SW480 (cell line): ENCODE measurements around the gene PARPBP.
"Not testable (repeated sequence)": the region's sequence is repeated elsewhere in the genome, so short reads cannot be mapped to it uniquely, and the experiment has no call there.

Source experiments
- DNase-seq: peaks from one replicate; pipeline ENCODE4 v3.0.0-alpha.2; 2016; ENCODE audit warnings: low spot score

Gene PARPBP, protein sequence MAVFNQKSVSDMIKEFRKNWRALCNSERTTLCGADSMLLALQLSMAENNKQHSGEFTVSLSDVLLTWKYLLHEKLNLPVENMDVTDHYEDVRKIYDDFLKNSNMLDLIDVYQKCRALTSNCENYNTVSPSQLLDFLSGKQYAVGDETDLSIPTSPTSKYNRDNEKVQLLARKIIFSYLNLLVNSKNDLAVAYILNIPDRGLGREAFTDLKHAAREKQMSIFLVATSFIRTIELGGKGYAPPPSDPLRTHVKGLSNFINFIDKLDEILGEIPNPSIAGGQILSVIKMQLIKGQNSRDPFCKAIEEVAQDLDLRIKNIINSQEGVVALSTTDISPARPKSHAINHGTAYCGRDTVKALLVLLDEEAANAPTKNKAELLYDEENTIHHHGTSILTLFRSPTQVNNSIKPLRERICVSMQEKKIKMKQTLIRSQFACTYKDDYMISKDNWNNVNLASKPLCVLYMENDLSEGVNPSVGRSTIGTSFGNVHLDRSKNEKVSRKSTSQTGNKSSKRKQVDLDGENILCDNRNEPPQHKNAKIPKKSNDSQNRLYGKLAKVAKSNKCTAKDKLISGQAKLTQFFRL

DNA sequence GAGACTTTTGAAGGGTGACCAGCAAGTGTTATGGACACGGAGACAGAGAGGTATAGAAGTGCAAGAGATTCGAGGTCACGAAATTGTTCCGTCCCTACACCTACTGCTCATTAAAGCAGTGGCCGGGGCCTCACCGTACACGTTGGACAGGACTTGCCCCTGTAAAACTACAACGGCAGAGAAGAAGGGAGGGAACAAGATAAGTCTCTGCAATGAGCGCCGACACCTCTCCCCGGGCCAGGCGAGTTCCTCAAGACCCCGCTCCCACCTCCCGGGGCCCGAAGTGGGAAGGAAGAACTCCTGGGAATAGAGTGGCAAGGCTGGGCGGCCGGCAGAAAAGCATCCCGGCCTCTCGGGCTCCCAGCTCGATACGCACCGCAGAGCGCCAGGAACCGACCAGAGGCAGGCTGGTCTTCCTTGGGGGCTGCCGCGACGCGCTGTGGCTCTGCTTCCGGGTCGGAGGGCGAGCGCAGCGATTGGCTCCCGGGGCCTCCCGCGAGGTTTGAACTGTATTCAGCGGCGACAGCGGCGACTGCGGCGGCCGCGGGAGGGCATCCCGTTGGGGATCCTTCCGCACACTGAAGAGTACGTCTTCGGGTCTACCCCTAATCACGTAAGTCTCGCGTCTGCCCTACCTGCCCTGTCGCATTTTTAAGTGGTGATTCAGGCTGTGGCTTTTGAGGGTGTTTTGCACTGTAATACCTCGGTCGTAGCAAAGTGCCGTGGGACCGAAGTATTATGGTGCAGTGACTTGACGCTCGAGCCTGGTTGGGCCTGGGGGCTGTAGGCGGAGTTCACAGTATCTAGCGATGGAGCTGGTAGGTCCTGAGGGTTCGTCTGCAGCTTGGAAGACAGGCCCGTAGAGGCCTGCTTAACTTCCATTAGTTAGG is at the start of gene PARPBP, which contains the start of gene NUP37:
Gene PARPBP, plus strand, starts transcription at position 510 of the 890 bp plus-strand sequence. CDS start 3,706 bp downstream, outside the sequence.
Gene NUP37, minus strand, starts transcription at position 441 of the 890 bp plus-strand sequence. CDS start 1,596 bp downstream, outside the sequence.
- peak; percentile 89 for DNase-seq

DNA sequence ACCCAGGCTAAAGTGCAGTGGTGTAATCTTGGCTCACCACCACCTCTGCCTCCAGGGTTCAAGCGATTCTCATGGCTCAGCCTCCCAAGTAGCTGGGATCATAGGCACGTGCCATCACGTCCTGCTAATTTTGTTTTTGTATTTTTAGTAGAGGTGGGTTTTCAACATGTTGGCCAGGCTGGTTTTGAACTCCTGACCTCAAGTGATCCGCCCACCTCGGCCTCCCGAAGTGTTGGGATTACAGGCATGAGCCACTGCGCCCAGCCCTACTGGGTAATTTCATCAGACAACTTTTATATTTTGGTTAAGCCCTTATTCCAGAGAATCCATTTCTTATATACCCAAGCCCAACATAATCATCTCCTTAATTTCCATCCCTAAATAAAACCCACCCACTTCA is 47.9 kb upstream of the PARPBP start:
- not testable (repeated sequence) for DNase-seq

DNA sequence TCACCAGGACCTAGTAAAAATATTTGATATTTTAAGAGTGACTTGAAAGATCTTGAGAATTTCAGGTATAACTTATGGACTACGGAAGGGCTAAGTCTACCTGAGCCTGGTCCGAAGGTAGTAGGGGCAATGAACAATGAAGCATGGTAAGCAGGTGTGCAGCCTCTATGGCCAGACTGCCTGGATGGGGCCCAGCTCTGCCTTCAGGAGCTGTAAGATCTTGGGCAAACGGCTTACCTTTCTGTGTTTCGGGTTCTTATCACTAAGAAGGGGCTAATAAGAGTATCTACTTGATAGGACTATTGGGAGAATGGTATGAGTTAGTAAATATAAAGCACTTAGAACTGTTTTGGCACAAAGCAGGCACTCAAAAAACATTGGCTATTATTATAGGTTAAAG is 39.1 kb upstream of the PARPBP start:
- DNase-seq: no peak

DNA sequence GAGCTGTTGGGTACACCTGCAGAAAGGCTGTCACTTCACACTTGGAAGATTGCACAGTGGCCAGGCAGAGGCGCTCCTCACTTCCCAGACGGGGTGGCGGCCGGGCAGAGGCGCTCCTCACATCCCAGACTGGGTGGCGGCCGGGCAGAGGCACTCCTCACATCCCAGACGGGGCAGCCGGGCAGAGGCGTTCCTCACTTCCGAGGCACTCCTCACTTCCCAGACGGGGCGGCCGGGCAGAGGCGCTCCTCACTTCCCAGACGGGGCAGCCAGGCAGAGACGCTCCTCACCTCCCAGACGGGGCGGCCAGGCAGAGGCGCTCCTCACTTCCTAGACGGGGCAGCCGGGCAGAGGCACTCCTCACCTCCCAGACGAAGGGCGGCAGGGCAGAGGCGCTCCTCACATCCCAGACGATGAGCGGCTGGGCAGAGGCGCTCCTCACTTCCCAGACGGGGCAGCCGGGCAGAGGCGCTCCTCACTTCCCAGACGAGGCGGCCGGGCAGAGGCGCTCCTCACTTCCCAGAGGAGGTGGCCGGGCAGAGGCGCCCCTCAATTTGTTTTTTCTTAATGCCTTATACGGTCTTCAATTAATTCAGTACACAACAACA is 30.7 kb upstream of the PARPBP start:
- DNase-seq: not testable (repeated sequence)

DNA sequence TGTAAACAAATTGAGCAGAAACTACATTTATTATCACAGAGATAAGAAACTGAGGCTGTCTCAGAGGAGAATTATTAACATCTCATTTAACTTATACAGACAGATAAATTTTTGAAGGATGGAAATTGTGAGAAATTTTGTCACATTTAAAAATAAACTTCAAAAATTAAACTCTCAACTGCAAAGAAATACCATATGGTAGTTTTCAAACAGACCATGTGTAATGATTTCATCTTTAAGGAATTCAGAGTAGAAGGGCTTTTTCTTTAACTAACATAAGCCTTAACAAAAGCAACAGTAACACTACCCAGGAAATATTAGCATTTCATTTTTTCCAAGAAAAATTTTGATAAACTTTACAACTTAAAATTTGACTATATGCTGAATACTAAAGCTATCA is 26.7 kb upstream of the PARPBP start:
- no peak for DNase-seq

DNA sequence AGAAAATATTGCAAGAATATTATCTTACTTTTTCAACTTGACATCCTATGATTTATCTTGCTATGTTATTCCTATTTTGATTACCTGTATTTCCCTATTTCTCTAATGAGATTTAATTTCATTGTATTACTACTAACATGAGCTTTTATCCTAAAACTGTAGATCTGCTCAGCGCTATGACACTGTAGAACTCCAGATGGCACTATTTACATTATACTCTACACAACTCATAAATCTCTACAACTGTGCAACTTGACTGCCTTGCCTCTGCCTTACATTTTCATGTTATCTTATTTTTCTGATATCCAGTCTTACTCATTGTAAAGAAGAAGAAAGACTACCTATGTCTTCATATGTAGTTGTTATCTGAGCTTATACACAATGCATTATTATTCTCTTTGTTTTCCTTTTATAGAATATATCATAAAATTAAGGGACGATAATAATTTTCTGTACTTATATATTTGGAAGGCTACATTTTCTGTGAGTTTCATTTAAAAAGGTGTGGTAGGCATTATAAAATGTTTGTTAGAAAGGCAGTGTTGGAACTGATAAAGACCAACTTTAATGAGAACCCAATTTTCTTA is 24.2 kb upstream of the PARPBP start:
- DNase-seq: peak; percentile 31

DNA sequence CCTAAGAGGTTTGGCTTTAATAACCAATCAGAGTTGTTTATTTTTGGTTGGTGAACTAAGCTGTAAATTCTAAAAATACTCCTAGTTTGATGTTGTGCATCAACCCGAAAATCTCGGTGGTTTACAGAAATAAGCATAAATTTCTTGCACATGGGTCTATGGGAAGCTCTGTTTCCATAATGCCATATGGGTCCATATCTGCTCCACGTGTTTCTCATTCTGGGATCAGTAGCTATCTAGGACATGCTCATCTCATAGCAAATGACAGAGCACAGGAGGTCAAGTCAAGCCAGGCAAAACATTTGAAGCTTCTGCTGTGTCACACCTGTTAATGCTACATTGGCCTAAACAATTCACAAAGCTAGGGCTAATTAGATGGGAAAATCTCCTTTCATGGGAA is 23.1 kb upstream of the PARPBP start:
- DNase-seq: no peak

DNA sequence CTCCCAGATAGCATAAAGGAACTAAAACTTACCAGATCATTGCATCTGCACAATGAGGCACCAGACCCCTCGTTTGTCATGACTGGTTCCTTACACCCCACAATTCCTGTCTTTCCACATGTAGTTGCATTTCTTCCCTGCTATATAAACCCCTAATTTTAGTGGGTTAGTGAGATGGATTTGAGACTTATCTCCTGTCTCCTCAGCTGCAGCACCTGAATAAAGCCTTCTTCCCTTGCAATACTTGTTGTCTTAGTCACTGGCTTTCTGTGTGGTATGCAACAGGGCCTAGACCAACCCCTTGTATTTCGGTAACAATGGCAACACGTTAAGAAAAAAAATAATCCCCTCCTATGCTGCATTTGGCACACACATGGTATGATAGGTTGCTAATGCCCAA is 13.1 kb upstream of the PARPBP start:
- DNase-seq: no peak

DNA sequence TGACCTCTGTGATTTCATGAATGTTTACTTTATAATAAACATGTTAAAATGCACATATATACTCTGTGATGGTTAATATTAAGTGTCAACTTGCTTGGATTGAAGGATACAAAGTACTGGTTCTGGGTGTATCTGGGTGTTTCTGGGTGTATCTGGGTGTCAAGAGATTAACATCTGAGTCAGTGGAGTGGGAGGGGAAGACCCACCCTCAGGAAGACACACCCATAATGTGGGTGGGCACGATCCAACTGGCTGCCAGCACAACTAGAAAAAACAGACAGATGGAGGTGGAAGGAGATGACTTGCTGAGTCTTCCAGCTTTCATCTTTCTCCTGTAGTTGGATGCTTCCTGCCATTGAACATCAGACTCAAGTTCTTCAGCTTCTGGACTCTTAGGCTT is 12.0 kb upstream of the PARPBP start:
- no peak for DNase-seq

DNA sequence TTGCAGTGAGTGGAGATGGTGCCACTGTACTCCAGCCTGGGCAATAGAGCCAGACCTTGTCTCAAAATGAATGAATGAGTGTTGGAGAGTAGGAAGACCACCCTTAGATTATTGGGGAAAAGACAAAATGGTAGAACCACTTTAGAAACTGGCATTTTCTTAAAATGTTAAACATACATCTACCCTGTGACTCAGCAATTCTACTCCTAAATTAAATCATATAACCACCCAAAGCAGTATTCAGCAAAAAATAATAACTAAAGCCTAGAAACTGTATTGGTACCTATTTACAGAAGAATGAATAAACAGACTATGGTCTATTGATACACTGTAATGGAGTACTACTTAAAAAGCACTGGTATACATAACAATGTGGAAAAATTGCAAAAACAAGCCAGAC is 9.2 kb upstream of the PARPBP start:
- DNase-seq: no peak

DNA sequence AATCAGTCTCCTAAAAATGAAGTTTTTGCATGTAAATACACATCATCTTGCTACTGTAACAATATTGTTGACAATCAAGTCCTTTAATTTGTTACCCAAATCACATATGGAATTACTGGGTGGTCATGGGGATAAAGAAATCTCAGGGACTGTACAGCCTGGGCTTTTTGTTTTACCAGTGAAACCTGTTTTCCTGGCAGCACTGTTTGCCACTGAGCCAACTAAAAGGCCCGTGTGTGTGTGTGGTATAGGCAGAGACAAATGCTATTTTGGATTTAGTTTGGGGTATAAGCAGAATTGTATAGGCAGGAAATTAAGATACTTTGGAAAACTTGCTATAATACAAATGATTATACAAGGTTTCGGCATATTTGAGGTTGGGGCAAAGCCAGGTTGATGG is 5.8 kb upstream of the PARPBP start:
- no peak for DNase-seq

DNA sequence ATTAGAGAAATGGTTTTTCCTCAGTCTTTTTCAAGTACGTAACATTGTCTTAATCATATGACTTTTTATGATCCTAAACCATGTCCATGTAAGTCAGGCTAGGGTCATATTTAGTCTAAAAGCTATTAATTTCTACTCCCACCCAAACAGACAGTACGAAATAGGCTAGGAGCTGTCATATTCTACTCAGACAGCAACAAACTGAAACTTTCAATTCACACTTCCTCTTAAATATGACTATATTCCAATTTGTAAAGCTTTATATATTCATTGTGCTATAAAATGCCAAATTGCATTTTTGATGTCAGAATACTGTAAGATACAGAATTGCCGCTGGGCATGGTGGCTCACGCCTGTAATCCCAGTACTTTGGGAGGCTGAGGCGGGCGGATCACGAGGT is 3.6 kb upstream of the PARPBP start:
- no peak for DNase-seq

DNA sequence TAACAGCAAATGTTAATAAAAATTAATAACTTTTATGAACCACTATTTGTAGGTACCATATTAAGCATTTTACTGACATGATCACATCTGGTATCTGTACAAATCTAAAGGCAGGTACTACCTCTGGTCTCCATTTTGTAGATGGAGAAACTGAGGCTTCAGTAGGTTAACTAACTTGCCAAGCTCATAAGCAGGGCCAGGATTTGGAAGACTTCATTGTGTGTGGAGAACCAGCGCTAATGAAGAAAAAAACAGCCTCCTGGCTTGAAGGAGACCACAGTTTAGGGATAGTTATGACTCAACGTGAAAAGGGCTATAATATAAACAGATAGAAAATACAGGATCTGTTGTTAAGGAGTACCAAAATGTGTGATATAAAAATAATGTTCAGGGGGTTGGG is 1.1 kb upstream of the PARPBP start:
- no peak for DNase-seq

DNA sequence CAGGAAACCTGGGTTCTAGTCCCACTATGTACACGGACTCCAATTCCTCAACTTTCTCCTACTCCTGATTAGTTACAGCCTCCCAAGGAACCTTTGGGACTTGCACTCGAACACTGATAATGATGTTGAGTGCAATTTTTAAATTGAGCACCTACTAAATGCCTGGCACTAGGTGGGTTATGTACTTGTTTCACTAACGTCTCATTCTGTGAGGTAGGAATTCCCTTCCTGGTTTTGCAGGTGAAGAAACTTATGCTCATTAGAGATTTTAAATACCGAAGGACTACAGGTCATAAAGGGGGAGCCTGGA is 536 bp downstream of the PARPBP start:
- DNase-seq: peak; percentile 21

DNA sequence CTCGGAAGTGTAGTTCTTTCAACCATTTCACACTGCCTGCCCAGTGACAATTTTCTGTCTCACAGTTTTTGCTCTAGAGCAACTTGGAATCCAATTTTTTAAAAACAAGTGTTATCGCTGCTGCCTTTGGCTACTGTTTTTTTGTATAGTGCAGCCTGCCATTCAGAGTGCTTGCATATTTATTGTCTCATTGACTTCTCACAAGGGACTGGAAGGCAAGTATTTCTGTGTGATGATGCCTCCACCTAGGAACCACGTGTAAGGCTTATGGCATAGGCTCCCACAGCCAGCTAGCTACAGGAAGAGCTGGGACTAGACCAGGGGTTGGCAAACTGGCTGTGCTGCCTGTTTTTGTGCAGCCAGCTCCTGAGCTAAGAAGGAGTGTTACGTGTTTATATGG is 903 bp downstream of the PARPBP start:
- DNase-seq: peak; percentile 56

DNA sequence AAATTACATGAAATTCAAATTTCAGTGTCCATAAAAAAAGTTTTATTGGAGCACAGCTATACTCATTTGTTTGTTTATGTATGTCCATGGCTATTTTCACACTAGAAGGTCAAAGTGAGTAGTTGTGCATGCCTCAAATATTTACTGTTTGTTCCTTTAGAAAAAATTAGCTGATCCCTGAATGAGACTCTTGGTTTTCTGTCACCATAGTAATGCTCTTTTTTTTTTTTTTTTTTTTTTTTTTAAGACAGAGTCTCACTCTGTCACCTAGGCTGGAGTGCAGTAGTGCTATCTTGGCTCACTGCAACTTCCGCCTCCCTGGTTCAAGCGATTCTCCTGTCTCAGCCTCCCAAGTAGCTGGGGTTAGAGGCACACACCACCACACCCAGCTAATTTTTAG is 1.3 kb downstream of the PARPBP start:
- not testable (repeated sequence) for DNase-seq

DNA sequence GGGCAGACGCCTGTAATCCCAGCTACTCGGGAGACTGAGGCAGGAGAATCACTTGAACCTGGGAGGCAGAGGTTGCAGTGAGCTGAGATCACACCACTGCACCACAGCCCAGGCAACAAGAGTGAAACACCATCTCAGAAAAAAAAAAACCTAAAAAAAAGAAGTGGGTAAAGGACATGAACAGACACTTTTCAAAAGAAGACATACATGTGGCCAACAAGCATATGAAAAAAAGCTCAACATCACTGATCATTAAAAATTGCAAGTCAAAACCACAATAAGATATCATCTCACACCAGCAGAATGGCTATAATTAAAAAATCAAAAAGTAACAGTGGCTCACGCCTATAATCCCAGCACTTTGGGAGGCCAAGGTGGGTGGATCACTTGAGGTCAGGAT is 10.7 kb downstream of the PARPBP start:
- not testable (repeated sequence) for DNase-seq

DNA sequence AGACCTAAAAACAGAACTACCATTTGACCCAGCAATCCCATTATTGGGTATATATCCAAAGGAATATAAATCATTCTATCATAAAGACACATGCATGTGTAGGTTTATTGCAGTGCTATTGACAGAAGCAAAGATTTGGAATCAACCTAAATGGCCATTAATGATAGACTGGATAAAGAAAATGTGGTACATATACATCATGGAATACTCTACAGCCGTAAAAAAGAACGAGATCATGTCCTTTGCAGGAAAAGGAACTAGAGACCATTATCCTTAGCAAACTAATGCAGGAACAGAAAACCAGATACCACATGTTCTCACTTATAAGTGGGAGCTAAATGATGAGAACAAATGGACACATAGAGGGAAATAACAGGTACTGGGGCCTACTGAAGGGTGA is 11.5 kb downstream of the PARPBP start:
- not testable (repeated sequence) for DNase-seq

DNA sequence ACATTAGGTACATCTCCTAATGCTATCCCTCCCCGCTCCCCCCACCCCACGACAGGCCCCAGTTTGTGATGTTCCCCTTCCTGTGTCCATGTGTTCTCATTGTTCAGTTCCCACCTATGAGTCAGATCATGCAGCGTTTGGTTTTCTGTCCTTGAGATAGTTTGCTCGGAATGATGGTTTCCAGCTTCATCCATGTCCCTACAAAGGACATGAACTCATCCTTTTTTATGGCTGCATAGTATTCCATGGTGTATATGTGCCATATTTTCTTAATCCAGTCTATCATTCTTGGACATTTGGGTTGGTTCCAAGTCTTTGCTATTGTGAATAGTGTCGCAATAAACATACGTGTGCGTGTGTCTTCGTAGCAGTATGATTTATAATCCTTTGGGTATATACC is 17.6 kb downstream of the PARPBP start:
- DNase-seq: not testable (repeated sequence)

DNA sequence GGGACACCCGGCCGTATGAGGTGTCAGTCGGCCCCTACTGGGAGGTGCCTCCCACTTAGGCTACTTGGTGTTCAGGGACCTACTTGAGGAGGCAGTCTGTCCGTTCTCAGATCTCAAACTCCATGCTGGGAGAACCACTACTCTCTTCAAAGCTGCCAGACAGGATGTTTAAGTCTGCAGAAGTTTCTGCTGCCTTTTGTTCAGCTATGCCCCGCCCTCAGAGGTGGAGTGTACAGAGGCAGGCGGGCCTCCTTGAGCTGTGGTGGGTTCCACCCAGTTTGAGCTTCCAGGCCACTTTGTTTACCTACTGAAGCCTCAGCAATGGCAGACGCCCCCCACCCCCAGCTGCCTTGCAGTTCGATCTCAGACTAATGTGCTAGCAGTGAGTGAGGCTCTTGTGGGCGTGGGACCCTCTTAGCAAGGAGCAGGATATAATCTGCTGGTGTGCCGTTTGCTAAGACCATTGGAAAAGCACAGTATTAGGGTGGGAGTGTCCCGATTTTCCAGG is 22.9 kb downstream of the PARPBP start:
- not testable (repeated sequence) for DNase-seq

DNA sequence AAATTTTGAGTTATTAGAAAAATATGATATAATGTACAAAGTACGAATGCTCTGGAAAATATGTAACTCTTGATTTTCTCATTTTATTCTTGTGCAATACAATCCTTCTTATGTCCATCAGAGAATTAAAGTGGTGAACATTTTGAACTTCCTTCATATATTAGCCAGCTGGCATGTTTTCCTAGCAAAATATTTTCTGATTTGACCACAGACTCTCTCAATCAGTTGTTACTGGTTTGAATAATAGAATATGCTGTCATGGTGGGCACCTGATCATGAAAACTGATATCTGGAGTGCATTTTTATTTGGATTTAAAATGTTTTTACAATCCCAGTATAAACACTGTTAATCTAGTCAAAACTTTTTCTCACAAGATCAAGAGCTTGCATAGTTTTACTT is 24.2 kb downstream of the PARPBP start:
- no peak for DNase-seq
